ENCODE results near the gene SUPT3H. TPM values are rescaled to one million over a fixed set of nuclear protein-coding genes. Genes with fewer than 3 reads are reported as not detected.

The SUPT3H gene
- total RNA-seq, 1 donor from 2014 or later = 2.6 TPM

GRCh38 chr6:44850312-44850711 lies 527.4 kb downstream of the SUPT3H start:
- Histone ChIP-seq H3K27me3 (ENCODE audit: low read depth) (no peaks in the 10 kb centered on the region), H3K9me3 (replicated peaks) (no peaks in the 10 kb centered on the region), H3K27ac (replicated peaks) (peak overlapping the region; percentile 8), H3K4me1 (peaks cover 4% of the 10 kb centered on the region), H3K4me3 (no peak overlapping the region), H3K36me3 (no peaks in the 10 kb centered on the region)
- intact Hi-C loops (cut with micrococcal nuclease) = no loop called here
- no peak for DNase-seq
- TF ChIP-seq, protein P1, sequence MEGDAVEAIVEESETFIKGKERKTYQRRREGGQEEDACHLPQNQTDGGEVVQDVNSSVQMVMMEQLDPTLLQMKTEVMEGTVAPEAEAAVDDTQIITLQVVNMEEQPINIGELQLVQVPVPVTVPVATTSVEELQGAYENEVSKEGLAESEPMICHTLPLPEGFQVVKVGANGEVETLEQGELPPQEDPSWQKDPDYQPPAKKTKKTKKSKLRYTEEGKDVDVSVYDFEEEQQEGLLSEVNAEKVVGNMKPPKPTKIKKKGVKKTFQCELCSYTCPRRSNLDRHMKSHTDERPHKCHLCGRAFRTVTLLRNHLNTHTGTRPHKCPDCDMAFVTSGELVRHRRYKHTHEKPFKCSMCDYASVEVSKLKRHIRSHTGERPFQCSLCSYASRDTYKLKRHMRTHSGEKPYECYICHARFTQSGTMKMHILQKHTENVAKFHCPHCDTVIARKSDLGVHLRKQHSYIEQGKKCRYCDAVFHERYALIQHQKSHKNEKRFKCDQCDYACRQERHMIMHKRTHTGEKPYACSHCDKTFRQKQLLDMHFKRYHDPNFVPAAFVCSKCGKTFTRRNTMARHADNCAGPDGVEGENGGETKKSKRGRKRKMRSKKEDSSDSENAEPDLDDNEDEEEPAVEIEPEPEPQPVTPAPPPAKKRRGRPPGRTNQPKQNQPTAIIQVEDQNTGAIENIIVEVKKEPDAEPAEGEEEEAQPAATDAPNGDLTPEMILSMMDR (IDR thresholded peaks at IDR 0.05; ENCODE audit: borderline replicate concordance) = no peak

DNA sequence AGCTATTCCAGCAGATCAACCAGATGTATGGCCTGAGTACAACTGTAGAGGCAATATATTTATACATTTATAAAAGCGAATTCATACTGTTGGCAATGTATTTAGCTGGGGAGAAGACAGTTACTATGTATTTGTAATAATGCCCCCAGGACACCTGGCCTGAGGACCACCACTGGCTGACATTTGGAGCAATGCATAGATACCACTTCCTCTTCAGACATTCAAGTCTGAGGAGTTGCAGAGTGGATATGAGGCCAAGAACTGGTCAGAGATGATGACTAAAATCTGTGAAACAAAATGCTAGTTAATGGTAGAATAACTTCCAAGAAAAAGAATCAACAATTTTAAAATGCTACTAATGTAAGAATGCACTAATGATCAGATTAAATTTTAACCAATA lies 527.9 kb downstream of the SUPT3H start:
- TF ChIP-seq, protein P1 (IDR thresholded peaks at IDR 0.05; ENCODE audit: borderline replicate concordance) = no peak
- Histone ChIP-seq H3K27ac (replicated peaks) (no peak overlapping the region), H3K27me3 (ENCODE audit: low read depth) (no peaks in the 10 kb centered on the region), H3K4me3 (no peak overlapping the region), H3K4me1 (no peaks in the 10 kb centered on the region), H3K9me3 (replicated peaks) (no peaks in the 10 kb centered on the region), H3K36me3 (no peaks in the 10 kb centered on the region)
- intact Hi-C loops (cut with micrococcal nuclease) = no loop called here
- no peak for DNase-seq

DNA sequence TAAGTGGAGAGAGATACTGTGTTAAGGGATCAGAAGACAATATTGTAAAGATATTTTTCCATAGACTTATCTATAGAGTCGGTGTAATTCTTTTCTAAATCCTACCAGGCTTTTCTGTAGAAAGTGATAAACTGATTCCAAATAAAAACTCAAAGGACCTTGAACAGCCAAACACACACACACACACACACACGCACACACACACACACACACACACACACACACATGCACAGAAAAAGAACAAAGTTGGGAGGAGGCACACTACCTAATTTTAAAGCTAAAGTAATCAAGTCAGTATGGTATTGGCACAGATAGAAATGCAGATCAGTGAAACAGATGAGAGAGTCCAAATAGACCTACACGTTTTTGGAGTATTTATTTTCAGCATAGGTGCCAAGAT lies 534.0 kb downstream of the SUPT3H start:
- DNase-seq = no peak
- H3K36me3 ChIP-seq = no peaks in the 10 kb centered on the region
- intact Hi-C loops (cut with micrococcal nuclease) = no loop called here
- no peaks in the 10 kb centered on the region for H3K27me3 ChIP-seq (ENCODE audit: low read depth)
- no peaks in the 10 kb centered on the region for H3K4me1 ChIP-seq
- H3K27ac ChIP-seq (replicated peaks) = no peak overlapping the region
- no peaks in the 10 kb centered on the region for H3K9me3 ChIP-seq (replicated peaks)
- no peak overlapping the region for H3K4me3 ChIP-seq
- TF ChIP-seq, protein P1 (IDR thresholded peaks at IDR 0.05; ENCODE audit: borderline replicate concordance) = no peak

GRCh38 chr6:44842616-44843015 lies 535.1 kb downstream of the SUPT3H start:
- TF ChIP-seq, protein P1 (IDR thresholded peaks at IDR 0.05; ENCODE audit: borderline replicate concordance) = no peak
- H3K27me3 ChIP-seq (ENCODE audit: low read depth) = no peaks in the 10 kb centered on the region
- no peak overlapping the region for H3K27ac ChIP-seq (replicated peaks)
- no peaks in the 10 kb centered on the region for H3K36me3 ChIP-seq
- intact Hi-C loops (cut with micrococcal nuclease) = no loop called here
- H3K4me1 ChIP-seq = no peaks in the 10 kb centered on the region
- DNase-seq = no peak
- no peak overlapping the region for H3K4me3 ChIP-seq
- H3K9me3 ChIP-seq (replicated peaks) = no peaks in the 10 kb centered on the region

DNA sequence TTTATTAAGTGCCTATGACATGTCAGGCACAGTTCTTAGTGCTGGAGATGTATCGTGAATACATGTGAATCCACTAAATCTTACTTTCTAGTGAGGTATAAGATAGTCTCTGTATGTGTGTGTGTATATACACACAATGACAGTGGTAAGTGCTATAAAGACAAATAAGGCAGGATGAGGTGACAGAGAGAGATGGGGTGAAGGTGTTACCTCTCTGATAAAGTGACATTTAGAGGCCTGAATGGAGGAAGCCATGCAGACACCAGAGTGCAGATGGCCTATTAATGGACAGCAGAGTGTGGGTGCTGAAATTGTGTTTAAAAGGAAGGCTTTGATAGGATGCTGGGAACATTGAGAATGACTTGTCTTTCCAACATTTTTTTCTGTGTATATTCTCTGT lies 535.9 kb downstream of the SUPT3H start:
- Histone ChIP-seq H3K4me3 (no peak overlapping the region), H3K36me3 (no peaks in the 10 kb centered on the region), H3K4me1 (no peaks in the 10 kb centered on the region), H3K27me3 (ENCODE audit: low read depth) (no peaks in the 10 kb centered on the region), H3K27ac (replicated peaks) (no peak overlapping the region), H3K9me3 (replicated peaks) (no peaks in the 10 kb centered on the region)
- intact Hi-C loops (cut with micrococcal nuclease) = no loop called here
- DNase-seq = no peak
- TF ChIP-seq, protein P1 (IDR thresholded peaks at IDR 0.05; ENCODE audit: borderline replicate concordance) = no peak

DNA sequence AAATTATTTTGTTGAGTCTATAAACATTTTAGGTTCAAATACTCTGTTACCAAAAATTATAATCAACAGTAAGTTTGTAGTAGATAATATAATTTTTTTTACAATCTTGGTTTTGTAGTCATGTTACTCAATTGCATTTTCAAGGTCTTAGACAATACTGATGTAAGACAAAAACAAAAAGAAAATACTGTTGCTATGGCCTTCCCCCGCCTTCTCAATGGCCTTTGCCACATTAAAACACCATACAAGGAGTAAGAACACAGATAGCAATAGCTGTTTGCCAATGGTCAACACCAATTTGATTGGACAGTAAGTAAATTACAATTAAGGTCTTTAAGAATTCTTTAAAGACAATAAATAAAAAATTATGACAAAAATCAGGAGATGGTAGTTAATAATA lies 540.0 kb downstream of the SUPT3H start:
- intact Hi-C loops (cut with micrococcal nuclease) = no loop called here
- DNase-seq = no peak
- TF ChIP-seq, protein P1 (IDR thresholded peaks at IDR 0.05; ENCODE audit: borderline replicate concordance) = no peak
- H3K4me1 ChIP-seq = no peaks in the 10 kb centered on the region
- H3K4me3 ChIP-seq = no peak overlapping the region
- H3K27ac ChIP-seq (replicated peaks) = no peak overlapping the region
- H3K27me3 ChIP-seq (ENCODE audit: low read depth) = no peaks in the 10 kb centered on the region
- no peaks in the 10 kb centered on the region for H3K36me3 ChIP-seq
- H3K9me3 ChIP-seq (replicated peaks) = no peaks in the 10 kb centered on the region
